Hematopoietic multipotent progenitor cell treated with erythropoietin and hydrocortisone succinate and interleukin-3 and kit ligand, for 6 days (in vitro differentiated cells): Measurements from ENCODE around the gene OPCML.

ENCODE experiments used
- DNase-seq: peaks from one replicate; pipeline ENCODE4 v3.0.0-alpha.2; 2015

OPCML gene

DNA sequence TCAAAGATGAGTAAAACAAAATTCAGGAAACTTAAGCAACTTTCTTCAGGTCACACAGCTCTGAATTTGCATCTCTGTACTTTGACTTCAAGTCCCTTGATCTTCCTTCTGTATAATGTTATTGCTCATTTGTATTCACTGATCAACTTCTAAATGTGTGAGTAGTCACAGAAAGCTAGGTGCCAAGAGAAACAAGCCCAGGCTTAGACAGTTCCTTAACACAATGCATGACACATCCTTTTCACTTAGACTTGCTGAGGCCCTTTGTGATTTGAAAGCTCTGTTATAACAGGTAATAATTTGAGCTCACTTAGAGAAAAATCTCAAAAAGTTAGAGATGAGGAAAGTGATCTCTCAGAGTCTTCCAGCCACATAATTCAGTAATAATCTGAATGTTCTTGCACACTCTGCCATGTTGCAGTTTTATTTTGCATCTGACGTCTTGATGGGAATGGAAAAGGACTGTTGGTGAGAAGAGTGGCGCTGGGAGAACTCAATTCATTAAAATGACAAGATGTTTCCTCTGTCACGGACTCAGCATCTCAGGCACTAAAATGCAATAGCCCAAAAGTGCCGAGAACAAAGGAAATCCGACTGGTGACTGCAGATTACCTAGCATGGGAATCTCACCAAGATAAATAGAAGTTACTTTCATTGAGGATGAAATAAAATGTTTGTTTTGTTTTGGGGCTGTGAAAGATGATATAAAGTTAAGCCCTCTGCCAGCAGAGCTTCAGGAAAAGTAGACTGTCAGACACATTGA lies 665.3 kb downstream of the OPCML start:
- no peak for DNase-seq

DNA sequence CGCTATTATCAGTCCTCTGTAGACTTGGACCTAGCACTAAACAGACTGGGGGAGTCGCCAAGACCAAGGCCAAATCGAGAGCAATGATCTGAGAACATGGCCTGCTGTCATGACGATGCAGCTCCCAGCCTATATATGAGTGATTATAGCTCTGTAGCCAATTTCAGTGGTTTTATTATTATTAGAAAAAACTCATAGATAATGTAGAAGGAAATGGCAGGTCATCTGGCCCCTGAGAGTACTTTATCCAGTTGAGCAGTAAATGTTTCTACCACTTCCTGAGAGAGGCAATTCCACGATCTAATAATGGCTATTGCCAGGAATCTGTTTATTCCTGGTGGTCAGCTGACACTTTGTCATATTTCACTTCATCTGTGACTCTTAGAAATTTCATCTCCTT lies 666.7 kb downstream of the OPCML start:
- no peak for DNase-seq

DNA sequence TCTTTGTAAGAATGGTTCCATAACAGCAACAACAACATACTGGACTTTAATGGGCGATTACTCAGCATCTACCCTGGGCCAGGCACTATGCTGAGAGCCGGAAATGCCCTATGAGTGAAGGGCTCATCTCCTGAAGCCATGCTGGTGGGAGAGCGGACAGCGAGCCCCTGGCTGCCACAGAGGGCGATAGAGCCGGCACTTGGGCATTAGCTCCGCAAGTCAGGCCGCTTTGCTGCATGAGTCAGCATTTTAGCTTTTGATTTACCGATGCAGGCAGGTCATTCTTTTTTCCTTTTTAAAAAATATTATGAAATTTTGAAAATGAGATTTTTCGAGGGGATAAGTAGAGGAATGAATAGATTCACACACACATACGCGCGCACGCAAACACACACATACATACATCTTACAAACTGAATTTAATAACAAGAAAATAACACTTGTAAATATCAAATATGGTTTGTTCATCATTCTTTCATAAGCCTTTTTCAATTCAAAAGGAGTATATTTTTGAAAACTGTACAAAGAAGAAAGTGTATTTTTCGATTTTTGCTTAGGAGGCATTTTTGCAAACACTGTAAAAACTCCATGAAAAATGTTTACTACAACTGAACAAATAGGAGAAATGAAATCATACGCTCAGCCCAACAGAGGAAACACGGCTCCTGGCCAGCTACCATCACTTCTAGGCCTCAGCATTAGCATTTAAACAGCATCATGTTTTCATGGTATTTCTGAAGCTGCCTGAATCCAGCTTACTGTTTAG lies 667.3 kb downstream of the OPCML start:
- no peak for DNase-seq

DNA sequence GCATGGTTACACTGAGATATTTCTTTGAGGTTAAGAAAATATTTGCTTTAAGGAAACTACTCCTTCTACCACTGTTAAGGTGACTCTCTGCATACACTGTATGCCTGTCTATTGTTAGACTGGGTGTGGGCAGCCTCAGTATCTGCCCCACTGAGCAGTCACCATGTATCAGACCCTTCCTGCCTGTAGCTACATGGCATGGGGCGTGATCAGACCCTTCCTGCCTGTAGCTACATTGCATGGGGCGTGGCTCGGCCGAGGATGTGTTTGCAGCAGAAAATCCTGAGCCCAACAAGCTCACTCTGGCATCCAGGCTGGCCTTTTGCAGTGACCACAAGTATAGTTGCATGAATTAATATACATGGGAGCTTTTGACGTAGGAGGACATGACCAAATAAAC lies 669.4 kb downstream of the OPCML start:
- no peak for DNase-seq

DNA sequence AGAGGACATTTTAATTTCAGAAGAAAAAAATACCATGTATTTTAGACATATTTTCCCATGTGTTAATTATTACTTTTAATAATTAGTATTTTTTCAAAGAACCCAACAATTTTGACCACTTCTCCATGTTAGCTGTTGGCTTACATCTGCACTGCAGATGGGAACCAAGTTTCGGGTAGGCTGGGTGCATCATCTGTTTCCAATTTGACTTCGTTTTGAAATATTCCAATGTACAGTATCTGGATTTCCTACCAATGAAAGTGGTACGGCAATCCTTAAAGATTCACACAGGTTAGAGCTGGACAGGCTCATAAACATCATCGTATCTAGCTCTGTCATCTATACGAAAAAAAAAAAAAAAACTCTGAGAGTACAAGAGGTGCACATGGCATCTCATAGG lies 670.2 kb downstream of the OPCML start:
- no peak for DNase-seq

DNA sequence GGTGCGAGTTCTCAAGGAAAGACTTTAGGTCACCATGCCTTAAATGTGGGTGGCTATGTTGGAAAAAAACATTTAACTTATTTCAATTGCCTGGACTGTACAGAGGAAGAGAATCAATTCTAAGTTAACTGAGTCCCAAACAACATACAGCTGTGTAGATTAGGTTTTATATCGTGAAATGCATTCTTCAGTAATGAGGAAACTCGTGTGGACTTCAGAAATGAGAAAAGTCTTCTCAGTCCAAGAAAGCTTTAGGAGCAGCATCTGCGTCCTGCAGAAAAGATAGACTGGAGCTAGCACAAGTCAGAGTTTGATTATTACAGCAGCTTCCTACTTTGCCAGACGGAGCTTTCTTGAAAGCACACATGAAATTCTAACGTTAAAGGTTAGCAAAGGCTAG lies 673.0 kb downstream of the OPCML start:
- no peak for DNase-seq

DNA sequence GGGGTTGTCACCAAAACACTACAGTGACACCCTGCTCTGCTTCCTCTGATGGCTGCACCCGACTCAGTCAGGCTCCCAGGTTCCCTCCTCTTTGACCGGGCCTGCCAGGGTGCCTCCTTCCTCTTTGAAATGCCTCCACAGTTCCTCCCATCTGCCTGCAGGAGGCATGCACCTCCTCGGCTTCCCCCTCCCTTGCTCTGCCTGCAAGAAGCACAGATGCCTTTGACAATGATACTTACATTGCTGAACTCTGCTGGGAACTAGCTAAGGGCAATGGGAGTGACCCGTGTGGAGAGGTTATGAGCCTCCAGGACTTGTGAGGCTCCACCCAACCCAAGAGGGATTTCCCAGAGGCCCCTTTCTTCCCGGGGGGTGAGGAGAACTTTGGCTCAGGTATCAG lies 674.1 kb downstream of the OPCML start:
- no peak for DNase-seq

DNA sequence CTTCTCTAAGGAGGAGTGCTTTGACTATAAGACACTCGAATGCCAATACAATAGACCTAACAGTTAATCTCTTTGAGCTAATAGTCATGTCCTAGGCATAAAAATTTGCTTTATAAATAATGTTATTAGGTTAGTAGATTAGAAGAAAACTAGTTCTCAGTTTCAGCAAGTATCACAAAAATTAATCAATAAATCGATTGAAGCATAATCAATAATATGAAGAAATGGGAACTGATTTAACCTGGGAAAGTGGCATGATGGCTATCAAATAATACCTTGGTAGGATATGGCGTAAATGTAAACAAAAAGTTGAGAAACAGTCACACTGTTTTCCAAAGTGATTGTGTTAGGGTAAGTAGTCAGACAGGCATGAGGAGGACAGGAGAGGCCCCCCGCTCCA lies 676.3 kb downstream of the OPCML start:
- DNase-seq: no peak

DNA sequence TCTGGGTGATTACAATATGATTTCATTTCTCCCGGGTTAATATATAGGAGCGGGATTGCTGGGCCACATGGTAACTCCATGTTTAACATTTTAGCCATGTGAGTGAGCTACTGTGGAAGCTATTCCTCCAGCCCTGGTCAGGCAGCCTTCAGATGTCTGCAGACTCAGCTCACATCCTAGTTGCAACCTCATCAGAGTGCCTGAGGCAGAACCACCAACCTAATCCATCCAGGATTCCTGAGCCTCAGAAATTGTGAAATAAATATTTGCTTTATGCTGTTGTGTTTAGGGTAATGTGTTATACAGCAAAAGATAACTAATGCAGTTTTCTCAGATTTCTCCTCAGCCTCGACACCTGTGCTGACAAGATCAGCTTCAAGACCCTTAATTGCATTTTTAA lies 676.8 kb downstream of the OPCML start:
- no peak for DNase-seq

DNA sequence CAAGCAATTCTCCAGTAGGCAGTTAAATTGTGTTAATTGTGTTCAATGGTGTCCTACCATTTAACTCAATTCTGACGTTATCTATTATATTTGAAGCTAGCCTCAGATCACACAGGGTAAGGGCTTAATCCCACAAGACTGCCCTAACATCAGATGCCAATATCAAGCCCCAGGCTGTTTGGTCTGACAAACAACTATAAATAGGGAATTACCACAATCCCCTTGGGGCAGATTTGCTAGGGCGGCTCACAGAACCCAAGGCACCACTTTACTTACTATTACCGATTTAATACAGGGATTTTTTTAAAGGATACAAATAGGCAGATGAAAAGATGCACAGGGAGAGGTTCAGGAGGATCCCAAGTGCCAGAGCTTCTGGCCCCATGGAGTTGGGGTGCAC lies 678.4 kb downstream of the OPCML start:
- no peak for DNase-seq

DNA sequence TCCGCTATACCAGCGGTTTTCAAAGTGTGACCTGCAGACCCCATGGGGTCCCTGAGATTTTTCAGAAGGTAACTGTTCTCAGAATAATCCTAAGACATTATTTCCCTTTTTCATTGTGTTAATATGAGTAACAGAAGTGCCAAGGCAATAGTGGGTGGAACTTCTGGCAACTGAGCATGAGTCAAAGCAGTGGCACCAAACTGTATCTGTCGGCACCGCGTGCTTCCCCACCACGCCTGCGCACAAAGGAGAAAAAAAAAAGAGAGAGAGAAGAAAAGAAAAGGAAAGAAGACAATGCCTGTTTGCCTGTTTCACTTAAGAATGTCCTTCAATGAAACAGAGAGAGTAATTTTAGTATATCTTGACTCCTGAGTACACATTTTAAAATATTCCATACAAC lies 679.9 kb downstream of the OPCML start:
- DNase-seq: no peak

DNA sequence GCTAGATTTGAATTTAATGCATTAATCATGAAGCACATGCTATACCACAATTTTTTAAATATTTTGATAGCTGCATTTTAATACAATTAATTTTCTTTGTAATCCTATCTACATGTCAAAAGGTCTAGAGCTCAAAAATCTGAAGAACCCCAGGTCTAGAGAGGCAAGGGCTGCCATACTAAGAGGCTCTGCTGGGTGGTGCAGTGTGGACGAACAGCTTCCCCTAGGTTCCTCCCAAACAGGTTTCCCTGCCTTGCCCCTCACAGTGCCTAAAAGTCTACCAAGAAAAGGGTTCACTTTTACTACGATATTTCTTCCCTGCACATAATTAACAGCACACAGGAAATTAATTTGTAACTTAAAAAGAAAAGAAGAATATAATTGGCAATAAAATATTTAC lies 681.1 kb downstream of the OPCML start:
- DNase-seq: no peak

DNA sequence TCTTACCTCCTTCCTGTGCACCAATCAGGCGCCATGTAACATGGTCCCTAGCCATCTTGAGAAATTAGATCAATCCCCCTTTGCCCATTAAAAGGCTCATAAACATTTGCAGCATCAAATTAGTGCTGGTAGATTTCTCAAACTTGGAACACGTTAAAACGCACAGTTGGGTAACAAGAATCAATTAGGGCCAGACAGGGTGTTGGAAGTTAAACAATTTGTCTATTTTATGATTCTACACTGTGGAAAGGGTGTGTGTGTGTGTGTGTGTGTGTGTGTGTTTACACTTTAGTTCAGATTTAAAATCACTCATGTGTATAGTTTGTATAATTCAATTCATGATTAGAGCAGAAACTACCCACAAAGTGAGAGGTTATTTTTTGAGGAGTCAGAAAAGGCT lies 682.0 kb downstream of the OPCML start:
- DNase-seq: no peak

DNA sequence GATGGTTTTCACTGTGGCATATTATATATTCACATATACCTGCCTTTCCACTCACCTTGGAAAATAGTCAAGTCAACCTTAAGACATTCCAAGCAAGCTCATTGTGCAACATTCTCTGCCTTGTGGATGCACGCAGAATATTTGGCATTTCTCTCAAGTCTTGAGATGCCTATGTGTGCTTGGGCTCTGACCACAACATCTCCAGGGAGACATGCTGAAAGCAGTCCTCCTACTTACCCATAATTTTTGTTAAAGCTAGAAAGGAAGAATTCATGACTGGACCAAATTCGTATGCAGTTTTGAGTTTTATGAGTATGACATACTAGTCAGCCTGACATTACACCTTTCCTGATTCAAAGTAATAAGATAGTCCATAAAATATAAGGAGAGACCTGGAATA lies 684.0 kb downstream of the OPCML start:
- DNase-seq: no peak

DNA sequence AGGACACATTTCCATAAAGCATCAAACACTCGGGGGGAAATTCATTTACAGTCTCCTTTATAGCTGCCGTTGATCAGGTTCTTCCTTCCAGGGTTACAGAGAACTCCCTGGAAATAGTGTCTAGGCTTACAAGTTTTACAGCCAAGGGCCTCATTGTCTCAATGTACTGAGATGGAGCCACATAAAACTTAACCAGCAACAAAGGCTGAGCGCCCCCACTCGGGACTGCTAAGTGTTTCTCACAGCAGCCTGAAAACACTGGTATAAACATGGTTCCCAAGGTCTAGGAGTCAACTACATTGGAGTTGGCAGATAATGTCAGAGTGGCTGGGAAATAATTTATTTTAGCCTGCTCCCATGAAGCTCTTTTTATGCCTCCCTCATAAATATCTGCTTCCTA lies 686.2 kb downstream of the OPCML start:
- DNase-seq: no peak

DNA sequence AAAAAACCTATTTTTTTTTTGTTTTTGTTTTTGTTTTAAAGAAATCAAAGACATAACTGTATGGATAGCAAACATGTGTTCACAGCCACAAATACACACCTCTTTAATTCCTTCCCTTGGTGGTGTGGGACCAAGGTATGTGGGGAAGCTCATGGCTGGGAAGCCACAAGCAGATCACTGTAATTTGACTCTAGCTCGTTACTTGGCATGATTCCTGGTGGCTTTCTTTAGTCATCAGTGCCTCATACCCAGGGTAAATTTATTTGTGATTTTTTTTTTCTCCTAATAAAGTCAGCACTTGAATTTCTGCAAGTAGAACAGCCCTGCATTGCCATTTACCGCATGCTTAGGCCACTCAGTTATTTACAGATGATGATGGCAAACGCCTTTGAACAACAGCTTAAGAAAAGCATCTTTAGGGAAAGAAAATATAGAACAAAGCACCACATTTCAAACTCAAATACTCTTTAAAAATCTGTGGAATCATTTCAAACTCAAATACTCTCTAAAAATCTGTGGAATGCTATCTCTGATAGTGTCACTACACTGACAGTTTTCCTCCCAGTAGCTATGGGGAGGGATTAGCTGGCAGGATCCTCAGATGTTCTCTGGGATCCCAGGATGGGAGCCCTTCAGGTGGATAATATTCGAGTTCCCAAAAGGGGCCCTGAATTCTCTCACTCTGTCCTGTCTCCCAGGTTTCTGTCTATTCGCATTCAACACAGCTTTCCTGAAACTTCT lies 687.2 kb downstream of the OPCML start:
- no peak for DNase-seq

DNA sequence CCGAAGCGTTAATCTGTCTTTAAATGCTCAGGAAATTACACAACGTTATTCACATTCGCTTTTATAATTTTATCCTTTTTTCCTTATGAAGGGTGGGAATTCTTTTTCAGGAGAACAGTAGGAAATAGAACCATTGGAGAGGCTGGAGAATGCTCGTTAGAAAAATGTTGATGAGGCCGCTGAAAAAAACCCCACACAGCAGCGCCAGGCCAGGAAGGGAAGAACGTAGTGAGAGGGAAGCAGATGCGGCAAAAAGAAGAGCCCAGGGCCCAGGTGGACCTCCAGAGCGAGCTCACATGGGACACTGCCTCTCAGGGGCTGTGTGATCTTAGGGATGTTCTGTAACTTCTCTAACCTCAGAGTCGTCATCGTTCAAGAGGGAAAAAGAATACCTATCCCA lies 691.6 kb downstream of the OPCML start:
- no peak for DNase-seq

DNA sequence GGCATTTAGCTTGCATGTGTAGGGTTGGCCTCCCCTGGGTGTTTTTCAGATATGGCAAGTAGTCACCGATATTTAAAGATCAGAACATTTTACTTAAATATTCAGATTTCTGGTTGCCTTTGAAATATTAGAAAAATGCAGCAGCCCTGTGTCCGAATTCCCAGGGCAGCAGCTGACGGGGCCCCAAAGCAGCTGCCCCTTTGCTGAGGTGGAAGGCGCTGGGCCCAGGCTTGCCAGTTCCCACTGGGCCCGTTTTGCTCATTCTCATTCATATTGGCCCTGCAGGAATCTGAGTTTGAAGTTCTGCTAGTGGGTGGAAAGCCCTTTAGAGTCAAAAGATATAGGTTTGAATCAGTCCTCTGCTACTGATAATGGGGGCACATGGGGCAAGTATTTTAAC lies 692.1 kb downstream of the OPCML start:
- DNase-seq: no peak

DNA sequence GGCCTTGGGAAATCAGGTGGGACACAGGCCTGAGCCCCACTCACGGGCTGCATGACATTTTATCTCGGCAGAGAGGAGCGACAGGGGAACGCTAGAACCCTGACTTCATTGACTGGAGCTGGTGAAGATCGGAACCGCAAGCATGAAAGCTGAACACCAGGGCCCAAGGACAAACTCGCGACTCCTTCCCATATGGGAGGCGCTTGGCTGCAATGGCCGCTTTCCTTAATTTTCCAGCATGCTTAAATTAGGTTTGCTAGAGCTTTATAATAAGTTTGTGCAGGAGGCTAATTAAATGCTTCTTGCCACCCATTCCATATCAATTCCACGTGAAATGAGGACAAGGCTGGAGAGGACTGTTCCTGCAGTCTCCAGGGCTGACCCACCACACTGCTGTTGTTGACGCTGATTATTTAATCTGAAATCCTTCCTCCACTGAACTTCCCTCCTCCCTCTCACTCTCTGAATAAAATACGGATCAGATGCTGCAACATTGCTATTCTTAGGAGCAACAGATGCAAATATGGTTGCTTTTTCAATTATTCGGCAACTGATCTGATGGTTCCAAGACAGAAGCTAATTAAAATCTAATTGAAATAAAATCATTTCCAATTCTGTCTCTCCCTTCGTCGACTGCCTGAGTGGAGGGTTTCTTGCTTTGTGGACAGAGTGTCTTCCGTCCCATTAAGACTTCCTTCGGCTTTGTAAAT lies 692.9 kb downstream of the OPCML start:
- no peak for DNase-seq

DNA sequence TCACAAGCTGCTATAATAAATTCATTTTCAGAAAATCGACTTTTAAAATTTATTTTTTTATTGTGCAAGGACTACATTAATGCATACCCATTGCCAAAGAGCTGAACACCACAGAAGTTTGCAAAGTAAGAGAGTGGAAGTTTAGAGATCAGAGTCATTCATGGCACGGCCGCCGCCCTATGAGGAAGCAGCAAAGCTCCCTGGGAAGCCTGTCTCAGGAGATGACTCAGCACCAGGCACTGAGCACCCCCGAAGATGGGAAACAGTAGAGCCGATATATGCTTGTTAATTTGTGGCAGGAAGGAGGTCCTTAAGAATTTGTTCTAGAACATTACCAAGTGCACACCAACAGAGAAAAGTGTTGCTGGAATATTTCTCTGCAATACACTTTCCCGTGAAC lies 693.7 kb downstream of the OPCML start:
- no peak for DNase-seq

DNA sequence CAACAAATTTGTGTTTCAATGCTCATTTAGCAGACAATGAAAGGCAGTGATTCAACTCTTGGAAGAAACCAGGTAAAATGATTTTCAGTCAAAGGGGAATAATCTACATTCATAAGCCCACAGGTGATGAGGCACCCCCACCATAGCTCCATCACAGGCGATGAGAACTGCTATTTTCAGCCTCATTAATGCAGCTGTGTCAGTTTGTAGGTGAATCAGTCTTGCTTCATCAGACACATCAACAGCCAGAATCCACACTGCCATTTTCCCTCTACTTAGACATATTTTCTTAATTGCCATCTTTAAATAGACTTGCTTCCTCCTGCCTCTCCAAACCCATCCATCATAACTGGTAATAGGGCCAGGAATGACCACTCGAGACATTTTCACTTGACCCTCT lies 701.0 kb downstream of the OPCML start:
- no peak for DNase-seq

DNA sequence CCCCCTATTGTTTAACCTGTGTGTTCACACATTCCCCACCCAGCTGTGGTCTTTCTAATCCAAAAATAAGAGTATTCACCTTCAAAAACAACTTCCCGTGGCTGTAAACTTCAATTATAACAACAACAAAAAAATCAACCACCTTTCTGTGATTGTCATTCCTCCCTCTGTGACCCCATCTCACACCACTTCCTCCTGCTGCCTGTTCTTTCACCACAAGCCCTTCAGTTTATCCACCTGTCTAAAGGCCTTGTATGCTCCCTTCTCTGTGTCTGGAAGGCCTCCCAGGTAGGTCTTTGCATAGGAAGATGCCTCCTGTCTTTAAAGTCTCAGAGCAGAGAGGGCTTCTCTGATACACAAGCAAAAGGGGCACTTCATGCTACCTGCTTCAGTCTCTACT lies 707.7 kb downstream of the OPCML start:
- no peak for DNase-seq

DNA sequence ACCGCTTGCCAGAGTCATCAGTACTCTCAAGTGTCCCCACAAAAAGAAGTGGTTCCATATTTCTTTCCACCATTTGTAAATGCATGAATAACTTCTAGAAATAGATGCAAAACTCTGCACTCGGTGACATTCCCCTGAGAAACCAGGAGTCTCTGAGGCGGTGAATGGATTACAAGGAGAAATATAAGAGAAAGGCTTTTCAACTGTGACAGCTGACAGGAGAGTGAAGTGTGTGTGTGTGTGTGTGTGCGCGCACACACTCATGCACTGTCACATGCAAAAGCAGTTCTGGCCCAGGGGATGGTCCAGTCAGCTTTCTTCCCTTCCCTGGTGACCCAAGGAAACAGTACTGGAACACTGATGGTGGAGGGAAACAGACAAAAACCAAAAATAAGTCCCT lies 710.0 kb downstream of the OPCML start:
- DNase-seq: no peak
